ENCODE measurements around the gene BLM. TPM values are rescaled to one million over a fixed set of nuclear protein-coding genes. Genes with fewer than 3 reads are reported as not detected.
A peak's percentile ranks its signal among the peaks of the same experiment; 100 is the strongest.

BLM gene
- total and polyA plus RNA-seq, 8 donors, result 1.1 to 10.5 (median 2.6) TPM

GRCh38 chr15:90839187-90840071 is 122.3 kb downstream of the BLM start:
- WGBS, 5 donors, result 24 to 46% (median 35%) methylated on average over 19 of the region's 19 CpGs
- peak; percentile 76 to 85 for DNase-seq
- Histone ChIP-seq H3K27me3 (no peaks in the 10 kb centered on the region), H3K27ac (peak overlapping the region; percentile 60 to 84 (median 75)), H3K36me3 (no peaks in the 10 kb centered on the region), H3K4me3 (peak overlapping the region; percentile 13 to 25 (median 19)), H3K4me1 (peaks cover 12 to 32% (median 22%) of the 10 kb centered on the region in 4 donors), H3K9me3 (no peaks in the 10 kb centered on the region)
- TF ChIP-seq CTCF (IDR thresholded peaks at IDR 0.05), result no peak
- TF ChIP-seq POLR2A (IDR thresholded peaks at IDR 0.05), result no peak
- TF ChIP-seq POLR2AphosphoS5 (IDR thresholded peaks at IDR 0.05), result peak in 2 of 3 donors; percentile 21 to 58
- intact Hi-C loops (cut with DNase I; ENCODE audit: low total_unique reads), result no loop called here

GRCh38 chr15:90840157-90840855 is 123.2 kb downstream of the BLM start:
- H3K9me3 ChIP-seq, result no peaks in the 10 kb centered on the region
- DNase-seq, result no peak
- peaks cover 12 to 35% (median 22%) of the 10 kb centered on the region in 4 donors for H3K4me1 ChIP-seq
- no peaks in the 10 kb centered on the region for H3K27me3 ChIP-seq
- H3K27ac ChIP-seq, result peak overlapping the region; percentile 60 to 84 (median 75)
- WGBS, 5 donors, result 85 to 95% (median 93%) methylated on average over 17 to 18 of the region's 18 CpGs
- intact Hi-C loops (cut with DNase I; ENCODE audit: low total_unique reads), result no loop called here
- TF ChIP-seq EP300 (IDR thresholded peaks at IDR 0.05), result no peak
- no peak for TF ChIP-seq CTCF (IDR thresholded peaks at IDR 0.05)
- no peak for TF ChIP-seq POLR2A (IDR thresholded peaks at IDR 0.05)
- no peak for TF ChIP-seq POLR2AphosphoS5 (IDR thresholded peaks at IDR 0.05)
- no peaks in the 10 kb centered on the region for H3K36me3 ChIP-seq
- H3K4me3 ChIP-seq, result peak overlapping the region; percentile 13 to 25 (median 19)

- Histone ChIP-seq H3K36me3 (no peaks in the 10 kb centered on the region), H3K4me1 (peaks cover 12 to 37% (median 22%) of the 10 kb centered on the region in 4 donors), H3K9me3 (no peaks in the 10 kb centered on the region), H3K27me3 (no peaks in the 10 kb centered on the region), H3K27ac (no peak overlapping the region), H3K4me3 (no peak overlapping the region)
- no peak for DNase-seq
- 88 to 94% (median 90%) methylated on average over 8 of the region's 8 CpGs for WGBS, 5 donors
- intact Hi-C loops (cut with DNase I; ENCODE audit: low total_unique reads), result no loop called here
- TF ChIP-seq POLR2A (IDR thresholded peaks at IDR 0.05) (no peak), EP300 (IDR thresholded peaks at IDR 0.05) (no peak), CTCF (IDR thresholded peaks at IDR 0.05) (no peak), POLR2AphosphoS5 (IDR thresholded peaks at IDR 0.05) (no peak)
Observed at GRCh38 chr15:90840954-90841353, 123.8 kb downstream of the BLM start.

- Histone ChIP-seq H3K36me3 (no peaks in the 10 kb centered on the region), H3K4me1 (peaks cover 4 to 15% (median 8%) of the 10 kb centered on the region in 4 donors), H3K27me3 (no peaks in the 10 kb centered on the region), H3K27ac (peak overlapping the region in 3 of 5 donors; percentile 33 to 66 (median 45)), H3K9me3 (no peaks in the 10 kb centered on the region), H3K4me3 (no peak overlapping the region)
- intact Hi-C loops (cut with DNase I; ENCODE audit: low total_unique reads), result no loop called here
- 72 to 89% (median 82%) methylated on average over 5 of the region's 5 CpGs for WGBS, 5 donors
- TF ChIP-seq POLR2A (IDR thresholded peaks at IDR 0.05) (no peak), POLR2AphosphoS5 (IDR thresholded peaks at IDR 0.05) (no peak), EP300 (IDR thresholded peaks at IDR 0.05) (no peak)
- DNase-seq, result no peak
Observed at GRCh38 chr15:90844696-90845095, 127.5 kb downstream of the BLM start.
